Epithelial cell of esophagus (primary cell): Measurements from ENCODE around the gene YRDC.
A peak's percentile ranks its signal among the peaks of the same experiment; 100 is the strongest.

Experiments
- DNase-seq: peaks from one replicate; pipeline ENCODE4 v3.0.0; 2010; ENCODE audit warnings: low read depth
- H3K4me3 ChIP-seq: 2 replicates; pipeline ENCODE4 v1.5.1; 2011; ENCODE audit warnings: mild to moderate bottlenecking, low read length, control low read depth
- TF ChIP-seq, protein P1 (sequence below): IDR thresholded peaks from 2 replicates; pipeline ENCODE4 v1.5.1; 2011; ENCODE audit warnings: low read depth, mild to moderate bottlenecking, low read length, control low read depth, inconsistent platforms; ENCODE audit not compliant: insufficient read depth; ENCODE audit errors: missing control alignments

YRDC gene

DNA sequence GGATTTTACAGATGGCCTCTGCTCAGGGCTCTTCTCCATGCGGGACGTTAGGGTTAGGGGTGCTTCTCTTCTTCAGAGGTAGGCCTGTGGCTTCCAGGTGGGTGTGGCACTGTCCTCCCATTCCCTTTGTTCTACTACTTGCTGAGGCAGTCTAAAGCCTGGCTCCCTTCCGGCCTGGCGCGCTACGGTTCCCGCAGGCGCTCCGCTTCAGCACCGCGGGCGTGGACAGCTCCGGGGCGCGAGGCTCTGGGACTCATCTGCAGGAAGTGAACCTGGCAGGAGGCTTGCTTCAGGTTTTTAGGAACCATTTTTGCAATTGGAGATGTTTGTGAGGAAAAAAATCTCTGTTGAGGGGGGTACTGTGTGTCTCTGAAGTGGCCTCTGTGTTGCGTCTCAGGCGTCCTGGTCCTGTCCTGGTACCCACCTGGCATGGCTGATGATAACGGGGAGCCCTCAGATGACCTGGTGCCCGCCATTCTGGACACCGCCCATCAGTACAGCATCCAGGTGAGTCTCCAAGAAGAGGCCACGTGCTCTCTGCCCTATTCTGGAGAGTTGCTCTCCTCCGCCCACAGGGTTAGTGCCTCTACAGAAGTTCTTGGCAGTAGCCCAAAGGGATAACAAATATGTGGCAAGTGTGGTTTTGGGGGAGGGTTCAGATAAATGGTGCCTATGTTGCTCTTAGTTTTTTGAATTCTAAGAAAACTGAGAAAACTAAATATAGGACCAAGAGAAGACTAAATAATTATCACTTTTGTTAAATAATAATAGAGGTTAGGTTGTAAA is 12.5 kb downstream of the YRDC start:
- TF ChIP-seq, protein P1, sequence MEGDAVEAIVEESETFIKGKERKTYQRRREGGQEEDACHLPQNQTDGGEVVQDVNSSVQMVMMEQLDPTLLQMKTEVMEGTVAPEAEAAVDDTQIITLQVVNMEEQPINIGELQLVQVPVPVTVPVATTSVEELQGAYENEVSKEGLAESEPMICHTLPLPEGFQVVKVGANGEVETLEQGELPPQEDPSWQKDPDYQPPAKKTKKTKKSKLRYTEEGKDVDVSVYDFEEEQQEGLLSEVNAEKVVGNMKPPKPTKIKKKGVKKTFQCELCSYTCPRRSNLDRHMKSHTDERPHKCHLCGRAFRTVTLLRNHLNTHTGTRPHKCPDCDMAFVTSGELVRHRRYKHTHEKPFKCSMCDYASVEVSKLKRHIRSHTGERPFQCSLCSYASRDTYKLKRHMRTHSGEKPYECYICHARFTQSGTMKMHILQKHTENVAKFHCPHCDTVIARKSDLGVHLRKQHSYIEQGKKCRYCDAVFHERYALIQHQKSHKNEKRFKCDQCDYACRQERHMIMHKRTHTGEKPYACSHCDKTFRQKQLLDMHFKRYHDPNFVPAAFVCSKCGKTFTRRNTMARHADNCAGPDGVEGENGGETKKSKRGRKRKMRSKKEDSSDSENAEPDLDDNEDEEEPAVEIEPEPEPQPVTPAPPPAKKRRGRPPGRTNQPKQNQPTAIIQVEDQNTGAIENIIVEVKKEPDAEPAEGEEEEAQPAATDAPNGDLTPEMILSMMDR, result no peak
- DNase-seq, result peak; percentile 74

DNA sequence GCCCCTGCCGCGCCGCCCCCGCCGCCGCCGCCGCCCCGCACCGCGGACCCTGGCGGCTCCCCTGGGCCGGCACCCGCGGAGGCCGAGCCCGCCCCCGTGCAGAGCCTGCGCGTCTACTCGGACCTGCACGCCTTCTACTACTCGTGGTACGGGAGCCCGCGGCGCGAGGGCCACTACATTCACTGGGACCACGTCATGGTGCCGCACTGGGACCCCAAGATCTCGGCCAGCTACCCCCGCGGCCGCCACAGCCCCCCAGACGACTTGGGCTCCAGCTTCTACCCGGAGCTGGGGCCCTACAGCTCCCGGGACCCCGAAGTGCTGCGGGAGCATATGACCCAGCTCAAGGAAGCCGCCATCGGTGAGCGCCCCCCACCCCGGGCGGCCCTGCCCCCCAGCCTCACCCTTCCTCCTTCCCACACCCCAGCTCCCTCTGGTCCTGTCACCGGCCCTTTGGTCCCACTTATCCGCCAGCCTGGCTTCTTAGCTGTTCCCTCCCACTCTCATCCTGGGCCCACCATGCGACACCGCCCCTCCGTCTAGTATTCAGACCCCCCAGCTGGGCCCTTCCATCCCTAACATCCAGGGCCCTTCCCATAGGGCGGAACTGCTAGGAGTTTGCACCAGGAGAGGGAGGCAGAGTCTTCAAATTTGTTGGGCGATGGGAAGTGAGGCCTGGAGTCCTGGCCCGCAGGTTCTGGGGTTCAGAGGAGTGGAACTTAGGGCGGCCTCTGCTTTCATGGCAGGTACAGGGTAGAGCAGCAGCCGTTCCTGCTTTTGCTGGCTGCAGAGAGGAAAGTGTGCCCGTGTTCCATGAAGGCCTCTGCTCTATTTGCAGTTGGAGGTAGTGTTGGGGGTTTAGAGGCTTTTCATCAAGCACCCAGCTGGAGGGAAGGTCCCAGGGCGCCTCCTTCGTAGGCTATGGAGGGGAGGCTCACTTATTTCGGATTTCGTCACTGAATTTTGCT is 13.4 kb downstream of the YRDC start:
- H3K4me3 ChIP-seq, result peak overlapping the region; percentile 11
- TF ChIP-seq, protein P1, result no peak
- no peak for DNase-seq

More for the DNA sequence above, 12.5 kb downstream of the YRDC start:
- no peak overlapping the region for H3K4me3 ChIP-seq

DNA sequence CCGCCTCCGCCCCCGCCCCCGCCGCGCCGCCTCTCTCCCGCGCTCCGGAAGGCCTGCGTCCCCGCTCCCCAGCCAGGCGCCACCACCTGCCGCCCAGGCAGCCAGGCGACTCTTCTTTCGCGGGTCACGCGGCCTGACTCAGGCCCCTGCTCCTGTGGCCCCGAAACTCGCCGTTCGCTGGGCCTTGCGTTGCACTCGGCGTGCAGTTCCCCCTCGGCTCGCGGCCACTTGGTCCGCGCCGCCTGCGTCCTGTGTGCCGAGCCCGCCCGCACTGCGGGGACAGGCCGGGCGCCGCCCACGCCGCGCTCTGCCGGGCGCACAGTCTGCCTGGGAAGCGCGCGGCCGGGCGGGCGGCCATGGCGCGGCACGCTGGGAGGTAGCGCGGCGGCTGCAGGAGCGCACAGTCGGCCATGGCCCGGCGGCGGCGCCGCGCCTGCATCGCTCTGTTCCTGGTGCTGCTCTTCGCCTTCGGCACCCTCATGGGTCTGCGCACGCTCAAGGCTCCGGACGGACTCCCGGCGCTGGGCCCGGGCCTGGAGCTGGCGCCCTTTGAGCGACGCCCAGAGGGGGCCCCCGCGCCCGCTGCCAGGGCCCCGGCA is 14.1 kb downstream of the YRDC start, which contains the start of gene MANEAL:
MANEAL (plus strand) TSS at position 75 of the 599 bp plus-strand sequence; CDS start at position 411, 336 bp downstream.
- DNase-seq, result peak; percentile 65
- TF ChIP-seq, protein P1, result no peak
- peak within 1 kb of the TSS; percentile 27 for H3K4me3 ChIP-seq

DNA sequence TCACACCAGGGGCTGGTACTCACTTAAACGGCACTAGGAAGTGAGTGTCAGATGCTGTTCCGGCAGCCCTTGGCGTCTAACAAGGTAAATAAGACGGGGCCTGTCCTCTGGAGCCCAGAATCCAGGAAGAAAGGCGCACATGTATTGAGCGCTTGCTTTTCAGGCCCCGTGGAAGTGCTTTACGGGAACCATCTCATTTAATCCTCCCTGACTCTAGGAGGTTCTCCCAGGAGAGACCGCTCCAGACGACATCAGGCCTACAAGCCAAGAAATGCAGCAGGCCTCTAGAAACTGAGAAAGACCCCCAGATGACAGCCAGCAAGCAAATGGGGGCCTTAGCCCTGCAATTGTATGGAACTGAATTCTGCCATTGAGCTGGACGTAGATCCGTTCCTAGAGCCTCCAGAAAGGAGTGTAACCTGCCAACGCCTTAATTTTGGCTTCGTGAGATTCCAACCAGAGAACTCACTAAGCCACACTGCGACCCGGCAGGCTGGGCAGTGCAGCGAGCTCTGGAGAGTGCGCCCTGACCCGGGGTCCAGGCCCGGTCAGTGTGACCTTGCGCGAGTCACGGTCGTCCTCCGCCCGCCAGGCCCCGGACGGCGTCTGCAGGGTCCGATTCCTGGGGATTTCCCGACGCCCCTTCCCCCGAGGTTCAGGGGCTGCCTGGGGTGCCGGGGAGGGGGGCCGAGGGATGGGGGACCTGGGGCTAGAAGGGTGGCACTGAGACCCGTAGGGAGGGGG is 14.9 kb downstream of the YRDC start:
- TF ChIP-seq, protein P1, result no peak
- DNase-seq, result no peak
- H3K4me3 ChIP-seq, result no peak overlapping the region

DNA sequence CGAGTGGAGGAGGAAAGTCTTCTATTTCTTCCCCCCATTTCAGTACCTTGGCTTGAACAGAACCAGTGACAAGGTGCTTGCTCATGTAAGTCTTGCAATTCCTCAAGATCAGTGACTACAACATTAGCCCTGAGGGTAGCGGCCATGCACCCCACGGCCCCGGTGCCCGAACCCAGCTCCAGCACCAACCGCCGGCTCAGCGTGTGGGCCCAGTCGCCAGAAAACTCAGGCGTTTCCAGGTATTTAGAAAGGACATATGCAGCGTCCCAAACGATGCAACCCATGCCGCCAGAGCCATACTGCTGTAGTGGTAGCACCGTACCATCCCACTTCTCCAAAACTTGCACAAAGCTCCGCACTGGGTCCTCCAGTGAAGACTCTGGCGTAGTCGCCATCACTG is 25.5 kb downstream of the YRDC start:
- no peak overlapping the region for H3K4me3 ChIP-seq
- TF ChIP-seq, protein P1, result no peak
- DNase-seq, result no peak

DNA sequence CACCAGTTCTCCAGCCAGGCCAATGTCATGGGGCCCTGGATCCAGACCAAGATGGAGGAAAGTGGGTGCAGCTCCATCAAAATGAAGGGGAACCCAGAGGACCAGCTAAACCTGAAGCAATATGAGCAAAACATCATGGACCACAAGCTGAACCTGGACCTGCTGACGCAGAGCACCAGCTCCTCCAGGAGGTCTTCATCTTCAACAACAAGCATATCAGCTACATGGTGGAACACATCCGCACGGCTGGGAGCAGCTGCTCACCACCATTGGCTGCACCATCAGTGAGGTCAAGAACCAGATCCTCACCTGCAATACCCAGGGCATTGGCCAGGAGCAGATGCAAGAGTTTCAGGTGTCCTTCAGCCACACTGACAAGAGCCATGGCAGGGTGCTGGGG is 29.4 kb downstream of the YRDC start:
- TF ChIP-seq, protein P1, result no peak
- DNase-seq, result no peak
- no peak overlapping the region for H3K4me3 ChIP-seq
